Memory B cell (primary cell): Measurements from ENCODE around the gene NR1D2.

ENCODE experiments used
- ATAC-seq: fragments of 150-1000 bp; cut with Tn5 transposase; 2 replicates; pipeline ENCODE4 v1.10.0; 2021; ENCODE audit warnings: low read depth, mild to moderate bottlenecking, moderate library complexity
- DNase-seq, 2 donors: peaks; one replicate each; pipeline ENCODE4 v3.0.0; 2022; ENCODE audit warnings: low spot score in 2 of 2
- H3K27ac Mint-ChIP-seq: one replicate; pipeline ENCODE4 v1.8.0; 2022; ENCODE audit warnings: mild to moderate bottlenecking, moderate library complexity, mixed read lengths
- H3K27me3 Mint-ChIP-seq: one replicate; pipeline ENCODE4 v1.8.0; 2022; ENCODE audit warnings: mixed read lengths
- H3K36me3 Mint-ChIP-seq: one replicate; pipeline ENCODE4 v1.8.0; 2022; ENCODE audit warnings: mild to moderate bottlenecking, mixed read lengths
- H3K4me1 Mint-ChIP-seq: one replicate; pipeline ENCODE4 v1.8.0; 2022; ENCODE audit warnings: mixed read lengths
- H3K4me3 Mint-ChIP-seq: one replicate; pipeline ENCODE4 v1.8.0; 2022; ENCODE audit warnings: mild to moderate bottlenecking, moderate library complexity, mixed read lengths
- H3K9me3 Mint-ChIP-seq: one replicate; pipeline ENCODE4 v1.8.0; 2022; ENCODE audit warnings: mixed read lengths

The NR1D2 gene

DNA sequence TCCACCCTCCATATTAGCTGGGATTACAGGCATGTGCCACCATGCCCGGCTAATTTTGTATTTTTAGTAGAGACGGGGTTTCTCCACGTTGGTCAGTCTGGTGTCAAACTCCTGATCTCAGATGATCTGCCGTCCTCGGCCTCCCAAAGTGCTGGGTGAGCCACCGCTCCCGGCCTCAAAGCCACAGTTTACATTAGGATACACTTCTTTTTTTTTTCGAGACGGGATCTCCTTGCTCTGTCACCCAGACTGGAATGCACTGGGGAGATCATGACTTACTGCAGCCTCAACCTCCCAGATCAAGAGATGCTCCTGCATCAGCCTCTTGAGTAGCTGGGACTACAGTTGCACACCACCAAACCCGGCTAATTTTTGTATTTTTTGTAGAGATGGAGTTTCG lies 2.5 kb upstream of the NR1D2 start:
- DNase-seq = no peak
- no peak overlapping the region for H3K4me3 Mint-ChIP-seq

DNA sequence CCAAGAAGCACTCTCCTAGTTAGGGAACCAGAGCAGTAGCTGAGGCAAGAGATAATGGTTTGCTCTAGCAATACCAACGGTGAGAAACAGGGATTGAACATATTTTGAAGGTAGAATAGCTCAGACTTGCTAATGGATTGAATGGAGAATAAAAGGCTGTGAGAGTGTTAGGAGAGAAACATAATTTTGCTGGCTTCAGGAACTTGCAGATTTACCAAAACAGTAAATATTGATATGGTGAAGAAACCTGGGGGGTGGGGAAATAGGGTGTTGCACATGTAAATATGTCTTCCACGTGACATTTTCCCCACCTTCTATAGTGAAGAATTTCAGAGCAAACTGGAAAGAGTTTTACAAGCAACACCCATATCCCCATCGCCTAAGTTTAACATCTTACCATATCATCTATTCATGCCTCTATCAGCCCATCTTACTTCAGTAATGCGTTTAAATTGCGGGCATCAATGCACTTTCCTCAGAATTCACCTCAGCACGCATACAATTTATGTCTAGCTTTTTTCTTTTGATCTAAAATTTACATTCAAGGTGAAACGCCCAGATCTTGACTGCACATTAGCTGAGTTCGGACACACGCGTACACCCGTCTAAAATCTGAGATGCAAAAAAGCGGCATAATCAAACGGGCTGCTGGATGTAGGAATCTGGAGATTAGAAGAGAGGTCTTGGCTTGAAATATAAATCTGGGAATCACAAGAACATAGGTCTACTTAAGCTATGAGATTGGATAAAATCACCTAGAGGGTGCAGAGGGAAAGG lies 891 bp upstream of the NR1D2 start:
- DNase-seq = no peak
- peaks cover 3% of the 10 kb centered on the region for H3K36me3 Mint-ChIP-seq
- peak overlapping the region; percentile 99 for H3K27ac Mint-ChIP-seq
- H3K4me1 Mint-ChIP-seq = peaks cover 17% of the 10 kb centered on the region
- no peaks in the 10 kb centered on the region for H3K9me3 Mint-ChIP-seq
- no peak for ATAC-seq
- peak overlapping the region; percentile 95 for H3K4me3 Mint-ChIP-seq
- no peaks in the 10 kb centered on the region for H3K27me3 Mint-ChIP-seq

More for the DNA sequence above, 2.5 kb upstream of the NR1D2 start:
- no peaks in the 10 kb centered on the region for H3K9me3 Mint-ChIP-seq
- no peak for ATAC-seq
- peaks cover 13% of the 10 kb centered on the region for H3K4me1 Mint-ChIP-seq
- no peaks in the 10 kb centered on the region for H3K36me3 Mint-ChIP-seq
- no peak overlapping the region for H3K27ac Mint-ChIP-seq
- no peaks in the 10 kb centered on the region for H3K27me3 Mint-ChIP-seq

DNA sequence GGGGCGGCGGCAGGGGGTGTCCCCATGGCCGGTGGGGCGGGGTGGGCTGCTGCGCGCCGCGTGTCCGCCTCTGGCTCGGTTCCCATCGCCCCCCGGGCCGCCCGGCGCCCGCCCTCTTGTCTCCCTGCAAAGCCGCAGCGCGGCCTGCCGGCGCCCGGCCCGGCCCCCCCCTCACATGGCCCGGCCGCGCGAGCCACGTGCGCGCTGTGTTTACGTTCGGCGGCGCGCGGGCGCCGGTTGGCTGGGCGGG lies 502 bp downstream of the NR1D2 start:
- Mint-ChIP-seq H3K36me3 (peaks cover 3% of the 10 kb centered on the region), H3K9me3 (no peaks in the 10 kb centered on the region), H3K27me3 (no peaks in the 10 kb centered on the region), H3K27ac (peak overlapping the region; percentile 92), H3K4me1 (peaks cover 30% of the 10 kb centered on the region), H3K4me3 (peak overlapping the region; percentile 84)
- DNase-seq = no peak
- ATAC-seq = no peak

DNA sequence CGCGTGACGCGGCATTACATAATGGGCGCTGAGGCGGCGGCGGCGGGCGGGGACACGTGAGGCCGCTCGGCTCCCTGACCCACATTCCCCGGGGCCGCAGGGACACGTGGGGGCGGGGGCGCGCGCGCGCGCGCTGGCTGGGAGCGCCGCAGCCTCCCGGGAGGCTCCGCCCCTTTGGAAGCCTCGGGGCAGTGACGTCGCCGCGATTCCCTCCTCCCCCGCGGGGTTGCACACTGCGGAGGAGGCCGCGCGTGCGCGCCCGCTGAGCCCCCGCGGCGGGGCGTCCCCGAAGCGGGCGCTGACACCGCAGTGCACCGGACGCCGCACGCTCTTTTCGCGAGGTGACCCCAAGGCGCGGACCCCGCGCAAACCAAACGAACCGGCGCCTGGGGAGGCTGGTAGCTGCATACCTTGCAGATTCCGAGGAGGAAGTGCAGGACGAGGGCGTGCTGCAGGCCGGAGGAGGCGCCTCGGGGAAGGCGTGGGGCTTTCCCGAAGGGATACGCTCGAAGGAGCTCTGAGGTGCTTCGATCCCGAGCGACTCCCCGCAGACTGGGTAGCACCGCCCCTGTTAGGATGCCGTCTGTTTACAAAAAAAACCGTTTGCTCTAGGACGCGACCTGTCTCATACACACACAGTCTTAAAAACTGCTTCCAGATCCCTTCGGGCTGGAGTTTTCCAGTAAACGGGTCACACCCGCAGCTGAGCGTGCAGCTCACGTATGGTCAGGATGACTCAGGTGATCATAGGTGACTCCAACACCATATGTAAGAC lies 1.0 kb downstream of the NR1D2 start:
- Mint-ChIP-seq H3K4me1 (peaks cover 30% of the 10 kb centered on the region), H3K36me3 (peaks cover 3% of the 10 kb centered on the region), H3K27me3 (no peaks in the 10 kb centered on the region)

DNA sequence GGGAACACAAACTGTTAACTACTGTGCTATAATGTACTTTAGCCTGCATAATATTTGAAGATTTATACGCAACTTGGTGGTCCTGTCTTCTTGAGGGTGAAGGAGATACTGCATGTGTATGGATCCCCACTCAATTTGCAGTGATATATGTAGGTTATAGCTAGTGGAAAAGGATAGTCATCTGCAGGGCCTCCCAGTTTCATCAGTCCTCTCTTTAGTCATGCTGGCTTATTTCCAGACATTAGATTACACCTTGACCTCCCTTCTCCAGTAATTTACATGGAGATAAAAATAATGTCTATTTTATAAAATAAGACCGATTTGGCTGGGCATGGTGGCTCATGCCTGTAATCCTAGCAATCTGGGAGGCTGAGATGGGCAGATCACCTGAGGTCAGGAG lies 3.7 kb downstream of the NR1D2 start:
- Mint-ChIP-seq H3K27me3 (no peaks in the 10 kb centered on the region), H3K9me3 (no peaks in the 10 kb centered on the region), H3K4me1 (peaks cover 50% of the 10 kb centered on the region), H3K27ac (no peak overlapping the region), H3K36me3 (peaks cover 3% of the 10 kb centered on the region), H3K4me3 (no peak overlapping the region)
- no peak for ATAC-seq
- no peak for DNase-seq

More for the DNA sequence above, 1.0 kb downstream of the NR1D2 start:
- peak; percentile 96 to 97 for DNase-seq
- Mint-ChIP-seq H3K4me3 (peak overlapping the region; percentile 84), H3K27ac (peak overlapping the region; percentile 92), H3K9me3 (no peaks in the 10 kb centered on the region)
- peak; percentile 75 for ATAC-seq

DNA sequence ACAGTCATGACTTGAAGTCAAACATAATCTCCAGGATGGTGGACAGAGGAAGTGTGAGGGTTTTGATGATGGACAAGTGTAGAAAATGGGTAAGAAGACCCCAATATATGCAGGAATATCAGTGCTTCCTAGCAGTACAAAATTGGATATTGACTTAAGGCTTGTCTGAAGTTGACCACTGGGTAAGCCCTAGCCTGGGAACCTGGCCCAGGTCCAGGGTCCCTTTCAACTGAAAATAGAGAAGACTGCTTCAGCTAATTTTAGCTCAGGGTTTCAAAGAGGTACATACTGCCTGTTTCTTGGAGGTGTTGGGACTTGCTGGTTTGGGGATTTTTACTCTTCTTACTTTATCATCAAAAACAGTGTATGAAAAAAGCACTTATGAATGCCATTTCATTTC lies 4.7 kb downstream of the NR1D2 start:
- DNase-seq = no peak
- Mint-ChIP-seq H3K4me1 (peaks cover 46% of the 10 kb centered on the region), H3K36me3 (peaks cover 7% of the 10 kb centered on the region), H3K27me3 (no peaks in the 10 kb centered on the region), H3K9me3 (no peaks in the 10 kb centered on the region), H3K4me3 (no peak overlapping the region), H3K27ac (peak overlapping the region; percentile 67)
- no peak for ATAC-seq

DNA sequence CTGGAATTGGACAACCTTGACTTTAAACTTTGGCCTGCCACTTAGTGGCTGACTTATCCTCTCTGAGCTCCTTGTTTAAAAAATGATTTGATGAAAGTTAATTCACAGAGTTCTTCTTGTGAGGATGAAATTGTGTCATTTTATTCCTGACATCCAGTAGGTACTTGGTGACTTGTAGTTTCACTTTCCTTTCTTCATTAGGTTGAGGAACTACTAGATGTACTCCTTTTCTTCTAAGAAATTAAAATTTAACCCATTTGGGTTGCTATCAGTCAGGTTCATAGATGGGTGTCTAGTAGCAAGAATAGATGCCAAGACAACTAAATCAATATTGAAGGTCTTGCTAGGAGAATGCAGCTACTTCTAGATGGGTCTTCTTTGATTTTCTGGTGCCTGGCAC lies 5.2 kb downstream of the NR1D2 start:
- Mint-ChIP-seq H3K4me1 (peaks cover 48% of the 10 kb centered on the region), H3K27me3 (no peaks in the 10 kb centered on the region), H3K36me3 (peaks cover 9% of the 10 kb centered on the region), H3K9me3 (no peaks in the 10 kb centered on the region), H3K4me3 (peak overlapping the region; percentile 51), H3K27ac (peak overlapping the region; percentile 67)
- ATAC-seq (no peak), DNase-seq (no peak)

DNA sequence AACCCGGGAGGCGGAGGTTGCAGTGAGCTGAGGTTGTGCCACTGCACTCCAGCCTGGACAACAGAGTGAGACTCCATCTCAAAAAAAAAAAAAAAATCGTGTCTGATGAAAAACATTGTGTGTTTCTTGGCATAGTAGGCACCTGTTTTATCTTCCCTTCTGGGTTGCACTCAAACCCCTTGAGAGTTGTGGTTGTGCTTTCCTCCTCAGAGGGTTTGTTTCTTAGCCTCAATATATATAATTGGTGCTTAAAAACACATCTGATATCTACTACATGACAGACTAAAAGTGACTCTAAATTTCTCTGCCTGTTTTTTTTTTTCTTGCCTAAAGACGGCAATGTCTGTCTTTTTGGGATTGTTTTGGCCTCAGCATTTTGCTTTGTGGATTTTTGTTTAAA lies 7.6 kb downstream of the NR1D2 start:
- peak overlapping the region; percentile 59 for H3K4me3 Mint-ChIP-seq
- H3K36me3 Mint-ChIP-seq = peaks cover 18% of the 10 kb centered on the region
- H3K27me3 Mint-ChIP-seq = no peaks in the 10 kb centered on the region
- peak; percentile 95 for ATAC-seq
- DNase-seq = peak; percentile 15 to 55
- H3K9me3 Mint-ChIP-seq = no peaks in the 10 kb centered on the region
- peak overlapping the region; percentile 82 for H3K27ac Mint-ChIP-seq
- peaks cover 45% of the 10 kb centered on the region for H3K4me1 Mint-ChIP-seq

DNA sequence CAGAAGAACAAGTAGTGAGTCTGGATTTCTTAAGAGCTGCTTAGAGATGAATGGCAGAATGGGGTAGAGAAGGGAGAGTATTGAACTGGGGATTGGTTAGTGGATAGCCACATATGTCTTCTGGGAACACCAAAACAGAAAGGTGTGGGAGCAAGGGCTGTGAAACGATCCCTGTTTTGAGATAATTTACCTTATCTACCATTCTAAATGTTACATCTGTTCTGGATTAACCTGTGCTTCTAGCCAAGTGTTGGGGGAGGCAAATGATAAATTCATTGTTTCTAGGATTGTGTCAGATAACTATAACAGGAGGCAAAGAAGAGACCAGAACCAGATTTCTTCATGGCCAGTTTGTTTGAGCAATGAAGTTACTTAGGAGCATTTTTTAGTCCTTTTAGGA lies 8.4 kb downstream of the NR1D2 start:
- peaks cover 15% of the 10 kb centered on the region for H3K36me3 Mint-ChIP-seq
- no peak overlapping the region for H3K4me3 Mint-ChIP-seq
- no peak for ATAC-seq

DNA sequence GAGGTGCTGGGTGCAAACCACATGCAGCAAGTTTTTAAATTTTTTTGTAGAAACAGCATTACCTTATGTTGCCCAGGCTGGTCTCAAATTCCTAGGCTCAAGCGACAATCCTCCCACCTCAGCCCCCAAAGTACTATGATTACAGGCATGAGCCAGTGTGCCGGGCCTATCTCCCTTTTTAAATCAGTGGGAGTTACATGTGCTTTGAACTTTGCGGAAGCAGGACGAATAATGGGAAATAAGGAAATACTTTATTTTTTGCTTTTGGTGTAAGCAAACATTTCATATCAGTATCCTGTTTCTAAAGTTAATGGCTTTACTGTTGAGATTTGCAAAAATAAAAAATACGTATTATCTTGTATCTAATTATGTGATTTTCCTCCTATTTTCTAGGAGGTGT lies 9.1 kb downstream of the NR1D2 start:
- H3K27ac Mint-ChIP-seq = no peak overlapping the region
- H3K4me1 Mint-ChIP-seq = peaks cover 42% of the 10 kb centered on the region
- H3K36me3 Mint-ChIP-seq = peaks cover 15% of the 10 kb centered on the region
- ATAC-seq = no peak
- H3K4me3 Mint-ChIP-seq = no peak overlapping the region
- no peaks in the 10 kb centered on the region for H3K27me3 Mint-ChIP-seq
- DNase-seq = no peak
- no peaks in the 10 kb centered on the region for H3K9me3 Mint-ChIP-seq

More for the DNA sequence above, 8.4 kb downstream of the NR1D2 start:
- no peak overlapping the region for H3K27ac Mint-ChIP-seq
- no peaks in the 10 kb centered on the region for H3K27me3 Mint-ChIP-seq
- peaks cover 42% of the 10 kb centered on the region for H3K4me1 Mint-ChIP-seq
- no peaks in the 10 kb centered on the region for H3K9me3 Mint-ChIP-seq
- no peak for DNase-seq

DNA sequence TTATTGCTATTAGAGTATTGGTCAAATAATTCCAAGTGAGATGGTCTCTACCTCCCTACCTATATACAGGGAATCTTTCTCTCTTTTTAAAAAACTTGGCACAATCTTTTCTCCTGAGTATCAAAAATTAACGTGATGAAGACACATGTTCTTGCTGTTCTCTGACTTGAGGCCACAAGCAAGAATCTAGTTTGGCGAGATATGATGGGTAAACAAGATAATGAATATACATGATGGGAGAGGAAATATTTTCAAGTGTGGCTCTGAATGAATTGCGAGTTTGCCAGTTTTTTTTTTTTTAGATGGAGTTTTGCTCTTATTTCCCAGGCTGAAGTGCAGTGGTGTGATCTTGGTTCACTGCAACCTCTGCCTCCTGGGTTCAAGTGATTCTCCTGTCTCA lies 11.6 kb downstream of the NR1D2 start:
- no peak overlapping the region for H3K27ac Mint-ChIP-seq
- peaks cover 26% of the 10 kb centered on the region for H3K4me1 Mint-ChIP-seq
- peaks cover 23% of the 10 kb centered on the region for H3K36me3 Mint-ChIP-seq

DNA sequence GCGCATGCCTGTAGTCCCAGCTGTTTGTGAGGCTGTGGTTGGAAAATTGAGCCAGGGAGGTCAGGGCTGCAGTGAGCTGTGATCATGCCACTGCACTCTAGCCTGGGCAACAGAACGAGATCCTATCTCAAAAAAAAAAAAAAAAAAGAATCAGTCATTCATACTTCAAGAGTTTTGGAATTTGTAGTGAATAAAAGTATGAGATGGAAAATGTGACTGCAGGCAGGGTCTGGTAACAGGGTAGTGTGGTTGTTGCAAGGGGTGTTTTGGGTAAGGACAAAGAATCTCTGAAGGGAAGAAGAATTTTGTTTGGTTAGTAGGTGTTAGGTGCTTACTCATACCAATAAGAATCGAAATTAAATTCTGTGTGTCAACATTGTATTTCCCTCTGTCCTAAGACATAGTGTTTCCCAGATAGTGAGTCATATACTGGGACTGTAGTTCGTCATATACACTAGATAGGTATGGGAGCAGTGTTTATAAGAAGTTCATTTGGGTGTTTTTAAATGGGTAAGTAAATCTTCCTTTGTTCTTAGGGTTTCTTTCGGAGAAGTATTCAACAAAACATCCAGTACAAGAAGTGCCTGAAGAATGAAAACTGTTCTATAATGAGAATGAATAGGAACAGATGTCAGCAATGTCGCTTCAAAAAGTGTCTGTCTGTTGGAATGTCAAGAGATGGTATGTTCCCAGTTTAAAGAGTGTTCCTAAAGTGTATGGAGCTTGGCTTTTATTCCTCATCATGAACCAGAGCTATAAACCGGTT lies 14.2 kb downstream of the NR1D2 start:
- Mint-ChIP-seq H3K4me1 (peaks cover 12% of the 10 kb centered on the region), H3K27me3 (no peaks in the 10 kb centered on the region), H3K9me3 (no peaks in the 10 kb centered on the region), H3K4me3 (no peak overlapping the region), H3K27ac (no peak overlapping the region), H3K36me3 (peaks cover 36% of the 10 kb centered on the region)
- no peak for ATAC-seq
- DNase-seq = no peak

More for the DNA sequence above, 11.6 kb downstream of the NR1D2 start:
- no peak overlapping the region for H3K4me3 Mint-ChIP-seq
- H3K9me3 Mint-ChIP-seq = no peaks in the 10 kb centered on the region
- H3K27me3 Mint-ChIP-seq = no peaks in the 10 kb centered on the region
- DNase-seq (no peak), ATAC-seq (no peak)

DNA sequence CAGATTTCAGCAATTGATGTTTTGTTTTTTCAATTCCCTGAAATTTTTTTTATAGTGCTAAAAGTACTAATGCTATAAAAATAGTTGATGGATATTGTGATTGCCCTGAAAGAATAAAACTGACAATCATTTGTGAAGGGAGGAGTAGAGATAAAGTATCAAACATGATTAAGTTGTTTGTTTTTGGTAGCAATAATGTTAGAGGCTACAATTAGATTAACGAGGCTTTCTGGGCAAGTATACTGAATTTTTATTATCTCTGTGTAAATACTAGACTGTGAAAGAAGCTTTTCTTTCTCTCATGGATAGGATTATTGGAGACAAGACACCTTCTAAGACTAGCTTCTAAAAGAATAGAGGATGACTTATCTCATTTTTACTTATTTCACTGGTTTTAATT lies 15.6 kb downstream of the NR1D2 start:
- DNase-seq (no peak), ATAC-seq (no peak)
- Mint-ChIP-seq H3K9me3 (no peaks in the 10 kb centered on the region), H3K4me1 (peaks cover 5% of the 10 kb centered on the region), H3K4me3 (no peak overlapping the region), H3K27me3 (no peaks in the 10 kb centered on the region), H3K36me3 (peaks cover 36% of the 10 kb centered on the region), H3K27ac (peak overlapping the region; percentile 28)

DNA sequence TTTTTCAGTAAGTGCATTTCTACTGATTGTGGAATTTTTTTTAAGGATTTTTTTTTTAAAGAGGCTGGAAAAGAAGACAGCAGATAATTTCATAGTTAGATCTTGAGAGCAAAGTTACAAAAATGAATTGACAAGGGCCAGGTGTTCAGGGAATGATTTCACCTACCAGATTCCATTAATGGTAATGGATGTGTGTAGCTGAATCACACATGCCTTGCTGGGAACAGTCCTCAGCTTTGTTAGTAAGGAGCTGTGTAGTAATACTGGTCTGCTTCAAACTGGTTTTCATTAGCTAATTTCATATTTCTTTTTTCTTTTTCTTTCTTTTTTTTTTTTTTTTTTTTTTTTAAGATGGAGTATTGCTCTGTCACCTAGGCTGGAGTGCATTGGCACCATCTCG lies 16.0 kb downstream of the NR1D2 start:
- ATAC-seq (no peak), DNase-seq (no peak)
- H3K4me1 Mint-ChIP-seq = peaks cover 3% of the 10 kb centered on the region
- H3K27me3 Mint-ChIP-seq = no peaks in the 10 kb centered on the region
- no peaks in the 10 kb centered on the region for H3K9me3 Mint-ChIP-seq
- no peak overlapping the region for H3K4me3 Mint-ChIP-seq
- peaks cover 37% of the 10 kb centered on the region for H3K36me3 Mint-ChIP-seq
- H3K27ac Mint-ChIP-seq = no peak overlapping the region
